ENCODE results near the gene TUSC2.

TUSC2 gene

DNA sequence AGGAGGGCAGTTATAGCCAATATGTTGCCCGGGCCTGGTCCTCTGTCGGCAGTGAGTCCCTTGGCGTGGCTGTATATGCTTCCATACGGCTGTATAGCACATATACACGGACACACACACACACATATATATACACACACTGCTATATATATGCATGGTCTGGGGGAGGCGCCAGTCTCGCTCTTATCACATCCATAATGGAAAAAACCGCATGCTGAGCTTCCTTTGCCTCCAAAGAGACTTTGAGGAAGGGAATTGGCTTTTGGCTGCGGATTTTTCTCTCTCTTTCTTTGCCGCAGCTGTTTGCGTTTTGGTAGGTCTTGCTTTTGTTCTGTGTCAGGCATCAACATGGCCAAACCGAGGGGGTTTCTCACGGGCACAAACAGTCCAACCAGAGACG, 42.6 kb upstream of the TUSC2 start:
- no peak for DNase-seq (ENCODE audit: low read depth)
- H3K4me3 ChIP-seq (ENCODE audit: low read depth, low read length) = no peak overlapping the region
- TF ChIP-seq, protein P1, sequence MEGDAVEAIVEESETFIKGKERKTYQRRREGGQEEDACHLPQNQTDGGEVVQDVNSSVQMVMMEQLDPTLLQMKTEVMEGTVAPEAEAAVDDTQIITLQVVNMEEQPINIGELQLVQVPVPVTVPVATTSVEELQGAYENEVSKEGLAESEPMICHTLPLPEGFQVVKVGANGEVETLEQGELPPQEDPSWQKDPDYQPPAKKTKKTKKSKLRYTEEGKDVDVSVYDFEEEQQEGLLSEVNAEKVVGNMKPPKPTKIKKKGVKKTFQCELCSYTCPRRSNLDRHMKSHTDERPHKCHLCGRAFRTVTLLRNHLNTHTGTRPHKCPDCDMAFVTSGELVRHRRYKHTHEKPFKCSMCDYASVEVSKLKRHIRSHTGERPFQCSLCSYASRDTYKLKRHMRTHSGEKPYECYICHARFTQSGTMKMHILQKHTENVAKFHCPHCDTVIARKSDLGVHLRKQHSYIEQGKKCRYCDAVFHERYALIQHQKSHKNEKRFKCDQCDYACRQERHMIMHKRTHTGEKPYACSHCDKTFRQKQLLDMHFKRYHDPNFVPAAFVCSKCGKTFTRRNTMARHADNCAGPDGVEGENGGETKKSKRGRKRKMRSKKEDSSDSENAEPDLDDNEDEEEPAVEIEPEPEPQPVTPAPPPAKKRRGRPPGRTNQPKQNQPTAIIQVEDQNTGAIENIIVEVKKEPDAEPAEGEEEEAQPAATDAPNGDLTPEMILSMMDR (IDR thresholded peaks at IDR 0.05; ENCODE audit: low read depth, low read length, missing control alignments) = no peak

DNA sequence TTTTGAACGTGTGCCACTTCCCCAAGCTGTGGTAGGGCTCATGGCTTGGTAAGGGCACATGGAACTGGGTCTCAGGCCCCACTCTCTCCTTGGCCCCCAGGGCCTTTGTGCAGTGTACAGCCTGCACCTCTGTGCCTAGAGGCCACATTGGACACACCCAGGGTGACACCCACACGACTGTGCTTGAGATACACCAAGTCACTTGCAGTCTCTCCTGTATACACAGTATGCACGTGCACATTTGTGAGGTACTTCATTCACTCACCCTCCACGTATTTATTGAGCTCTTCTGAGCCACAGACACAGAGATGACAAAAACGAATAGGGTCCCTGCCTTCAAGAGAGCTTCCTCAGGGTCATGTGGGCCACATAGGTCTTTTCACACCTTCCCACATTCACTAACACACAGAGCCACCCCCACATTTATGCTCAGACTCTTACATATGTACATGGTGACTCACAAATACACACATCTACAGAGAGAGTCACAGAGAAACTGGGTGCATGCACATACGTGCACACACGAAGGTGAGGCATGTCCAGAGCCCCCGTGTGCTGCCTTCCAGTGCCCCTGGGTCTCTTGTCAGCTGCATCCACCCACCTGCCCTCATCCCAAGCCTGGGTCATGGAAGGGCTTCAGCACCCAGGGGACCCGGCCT, 41.1 kb upstream of the TUSC2 start:
- TF ChIP-seq, protein P1 (IDR thresholded peaks at IDR 0.05; ENCODE audit: low read depth, low read length, missing control alignments) = no peak
- no peak for DNase-seq (ENCODE audit: low read depth)
- H3K4me3 ChIP-seq (ENCODE audit: low read depth, low read length) = no peak overlapping the region

DNA sequence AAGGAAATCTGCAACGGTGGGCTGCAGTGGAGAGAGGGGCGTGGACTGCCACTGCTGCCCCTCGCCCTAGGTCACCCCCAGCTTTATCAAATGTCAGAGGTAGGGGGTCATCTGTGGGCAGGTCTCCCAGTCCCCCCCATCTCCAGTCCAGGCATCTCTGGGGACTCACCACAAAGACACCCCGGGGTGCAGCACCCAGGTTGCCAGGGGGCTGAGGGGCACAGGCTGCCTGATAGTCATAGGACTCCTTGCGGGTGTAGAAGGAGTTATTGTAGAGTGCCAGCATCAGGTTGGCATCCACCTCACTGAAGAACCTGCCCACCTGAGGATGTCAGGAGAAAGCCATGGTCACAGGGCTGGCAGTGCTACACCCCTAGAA, 37.8 kb upstream of the TUSC2 start:
- no peak for DNase-seq (ENCODE audit: low read depth)
- TF ChIP-seq, protein P1 (IDR thresholded peaks at IDR 0.05; ENCODE audit: low read depth, low read length, missing control alignments) = no peak
- peak overlapping the region; percentile 50; the same call in 1 of the 2 replicates for H3K4me3 ChIP-seq (ENCODE audit: low read depth, low read length)

DNA sequence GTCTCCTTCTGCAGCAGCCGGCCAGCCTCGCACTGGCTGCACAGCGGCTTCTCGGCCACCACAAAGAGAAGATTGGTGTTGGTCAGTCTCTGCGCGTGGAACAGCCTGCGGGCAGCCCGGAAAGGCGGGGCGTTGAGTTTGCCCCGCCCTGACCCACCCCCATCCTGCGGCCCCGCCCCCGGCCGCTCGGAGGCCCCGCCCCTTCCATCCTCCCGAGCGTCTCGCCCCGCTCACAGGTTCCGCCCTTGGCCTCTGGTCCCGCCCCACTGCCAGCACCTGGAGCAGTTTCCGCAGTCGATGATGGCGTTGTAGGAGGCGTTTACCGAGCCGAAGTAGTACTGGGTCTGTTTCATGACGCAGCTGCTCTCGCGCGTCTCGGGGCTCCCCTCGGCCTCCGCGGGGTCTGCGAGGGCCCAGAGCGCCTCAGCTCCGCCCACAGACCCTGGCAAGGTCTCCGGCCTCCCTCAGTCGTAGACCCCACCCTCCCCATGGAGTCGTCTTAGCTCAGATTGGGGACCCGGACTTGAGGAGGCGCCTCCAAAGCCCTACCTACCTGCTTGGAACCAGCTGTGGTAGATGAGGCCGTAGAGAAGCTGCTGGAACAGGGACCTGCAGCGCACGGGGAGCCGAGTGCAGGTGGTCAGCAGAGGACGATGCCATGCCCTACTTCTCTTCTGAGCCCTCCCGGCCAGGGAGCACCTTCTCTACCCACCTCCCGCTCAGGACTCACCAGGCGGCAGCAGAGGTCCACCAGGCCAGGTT, 37.2 kb upstream of the TUSC2 start:
- TF ChIP-seq, protein P1 (IDR thresholded peaks at IDR 0.05; ENCODE audit: low read depth, low read length, missing control alignments) = no peak
- H3K4me3 ChIP-seq (ENCODE audit: low read depth, low read length) = peak overlapping the region; percentile 50
- DNase-seq (ENCODE audit: low read depth) = peak; percentile 67

DNA sequence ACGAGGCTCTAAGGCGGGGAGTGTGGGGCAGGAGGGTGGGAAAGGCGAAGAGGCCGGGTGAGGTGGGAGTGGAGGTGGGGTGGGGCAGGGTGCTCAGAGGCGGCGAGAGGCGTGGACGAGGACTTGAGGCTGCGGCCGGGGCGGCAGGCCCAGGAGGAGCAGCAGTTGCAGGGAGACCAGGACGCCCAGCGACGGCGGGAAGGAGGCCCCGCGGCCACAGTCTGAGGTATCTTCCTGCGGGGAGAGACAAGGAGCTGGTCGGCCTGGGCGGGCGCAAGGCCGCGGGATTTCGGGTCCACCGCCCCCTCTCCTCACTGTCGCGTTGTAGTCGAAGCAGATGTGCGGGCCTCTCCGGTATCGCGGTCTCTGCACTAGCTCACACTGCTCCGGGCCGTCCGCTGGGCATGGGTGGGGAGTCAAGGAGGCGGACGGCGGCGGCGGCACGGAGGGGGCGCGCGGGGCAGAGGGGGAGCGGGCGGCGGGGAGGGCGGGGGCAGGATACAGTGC, 36.6 kb upstream of the TUSC2 start:
- H3K4me3 ChIP-seq (ENCODE audit: low read depth, low read length) = peak overlapping the region; percentile 49
- no peak for DNase-seq (ENCODE audit: low read depth)
- TF ChIP-seq, protein P1 (IDR thresholded peaks at IDR 0.05; ENCODE audit: low read depth, low read length, missing control alignments) = no peak

DNA sequence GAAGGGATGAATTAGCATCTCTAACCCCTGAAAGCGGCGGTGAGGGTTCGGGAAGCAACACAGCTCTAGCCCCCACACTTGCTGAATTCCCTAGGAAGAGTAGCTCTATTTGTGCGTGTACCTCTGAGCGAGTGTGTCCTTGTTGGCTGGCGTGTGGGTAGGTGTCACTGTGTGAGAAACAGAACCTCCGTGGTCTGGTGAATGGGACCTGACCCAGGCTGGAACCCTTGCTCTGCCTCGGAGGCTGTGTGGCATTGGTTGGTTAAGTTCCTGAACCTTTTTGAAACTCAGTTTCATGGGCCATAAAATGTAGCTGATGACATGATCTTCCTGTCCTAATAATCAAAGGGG, 31.7 kb upstream of the TUSC2 start:
- TF ChIP-seq, protein P1 (IDR thresholded peaks at IDR 0.05; ENCODE audit: low read depth, low read length, missing control alignments) = no peak
- peak overlapping the region; percentile 70 for H3K4me3 ChIP-seq (ENCODE audit: low read depth, low read length)
- DNase-seq (ENCODE audit: low read depth) = no peak
